ENCODE results near the gene PASD1. TPM values are rescaled to one million over a fixed set of nuclear protein-coding genes. Genes with fewer than 3 reads are reported as not detected.

The PASD1 gene
- total RNA-seq, 6 experiments from 2014 or later, result not detected

DNA sequence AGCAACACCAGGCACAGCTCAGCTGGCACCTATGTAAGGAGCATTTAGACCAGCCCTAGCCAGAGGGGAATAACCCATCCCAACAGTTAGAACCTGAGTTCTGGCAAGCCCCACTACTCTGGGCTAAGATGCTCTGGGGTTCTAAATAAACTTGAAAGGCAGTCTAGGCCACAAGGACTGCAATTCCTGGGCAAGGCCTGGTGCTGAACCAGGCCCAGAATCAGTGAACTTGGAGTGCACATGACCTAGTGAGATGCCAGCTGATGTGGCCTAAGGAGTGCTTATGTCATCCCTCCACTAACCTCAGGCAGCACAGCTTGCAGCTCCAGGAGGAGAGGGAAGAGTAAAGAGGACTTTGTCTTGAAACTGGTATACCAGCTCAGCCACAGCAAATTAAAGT lies 124.2 kb downstream of the PASD1 start:
- no peak for TF ChIP-seq POLR2A (IDR thresholded peaks at IDR 0.05)
- TF ChIP-seq, protein P1, sequence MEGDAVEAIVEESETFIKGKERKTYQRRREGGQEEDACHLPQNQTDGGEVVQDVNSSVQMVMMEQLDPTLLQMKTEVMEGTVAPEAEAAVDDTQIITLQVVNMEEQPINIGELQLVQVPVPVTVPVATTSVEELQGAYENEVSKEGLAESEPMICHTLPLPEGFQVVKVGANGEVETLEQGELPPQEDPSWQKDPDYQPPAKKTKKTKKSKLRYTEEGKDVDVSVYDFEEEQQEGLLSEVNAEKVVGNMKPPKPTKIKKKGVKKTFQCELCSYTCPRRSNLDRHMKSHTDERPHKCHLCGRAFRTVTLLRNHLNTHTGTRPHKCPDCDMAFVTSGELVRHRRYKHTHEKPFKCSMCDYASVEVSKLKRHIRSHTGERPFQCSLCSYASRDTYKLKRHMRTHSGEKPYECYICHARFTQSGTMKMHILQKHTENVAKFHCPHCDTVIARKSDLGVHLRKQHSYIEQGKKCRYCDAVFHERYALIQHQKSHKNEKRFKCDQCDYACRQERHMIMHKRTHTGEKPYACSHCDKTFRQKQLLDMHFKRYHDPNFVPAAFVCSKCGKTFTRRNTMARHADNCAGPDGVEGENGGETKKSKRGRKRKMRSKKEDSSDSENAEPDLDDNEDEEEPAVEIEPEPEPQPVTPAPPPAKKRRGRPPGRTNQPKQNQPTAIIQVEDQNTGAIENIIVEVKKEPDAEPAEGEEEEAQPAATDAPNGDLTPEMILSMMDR (IDR thresholded peaks at IDR 0.05), result no peak
- DNase-seq (no peak), ATAC-seq (no peak)
- Histone ChIP-seq H3K9me3 (no peaks in the 10 kb centered on the region), H3K4me3 (no peak overlapping the region), H3K4me1 (no peaks in the 10 kb centered on the region), H3K27me3 (no peaks in the 10 kb centered on the region), H3K27ac (no peak overlapping the region), H3K36me3 (no peaks in the 10 kb centered on the region)
- intact Hi-C loops (cut with DNase I), result no loop called here

DNA sequence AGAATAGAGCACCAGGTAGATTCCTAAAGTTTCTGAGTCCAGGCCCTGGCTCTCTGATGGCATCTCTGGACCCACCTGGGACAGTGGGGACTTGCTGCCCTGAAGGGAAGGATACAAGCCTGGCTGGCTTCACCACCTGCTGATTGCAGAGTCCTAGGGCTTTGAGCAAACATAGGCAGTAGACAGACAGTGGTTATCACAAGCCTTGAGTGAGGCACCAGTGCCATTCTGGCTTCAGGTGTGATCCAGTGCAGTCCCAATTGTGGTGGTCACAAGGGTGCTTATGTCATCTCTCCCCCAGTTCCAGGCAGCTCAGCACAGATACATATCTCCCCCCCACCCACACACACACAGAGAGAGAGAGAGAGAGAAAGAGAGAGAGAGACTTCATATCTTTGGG lies 125.2 kb downstream of the PASD1 start:
- no peak for TF ChIP-seq POLR2A (IDR thresholded peaks at IDR 0.05)
- TF ChIP-seq, protein P1 (IDR thresholded peaks at IDR 0.05), result no peak
- ATAC-seq, result no peak

DNA sequence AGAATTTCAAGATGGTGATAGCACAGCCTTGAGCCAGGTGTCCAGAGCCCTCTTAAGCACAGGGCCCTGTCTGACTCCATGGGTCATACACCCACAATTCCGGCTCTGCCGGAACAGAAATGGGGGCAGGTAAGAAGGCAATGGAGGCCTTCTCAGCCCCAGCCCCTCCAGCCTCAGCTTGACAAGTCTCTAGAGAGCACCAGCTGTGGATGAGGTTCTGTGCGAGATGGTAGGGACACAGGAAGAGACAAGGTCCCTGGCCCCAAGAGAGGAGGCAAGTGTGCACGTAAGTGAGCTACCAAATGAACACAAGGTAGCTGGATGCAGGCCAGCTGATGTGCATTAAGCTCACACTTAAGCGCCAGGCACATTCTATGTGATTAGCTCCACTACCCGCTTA lies 129.3 kb downstream of the PASD1 start:
- ATAC-seq, result no peak
- TF ChIP-seq, protein P1 (IDR thresholded peaks at IDR 0.05), result no peak
- no peak for TF ChIP-seq POLR2A (IDR thresholded peaks at IDR 0.05)
- Histone ChIP-seq H3K27ac (no peak overlapping the region), H3K4me1 (no peaks in the 10 kb centered on the region), H3K9me3 (no peaks in the 10 kb centered on the region), H3K27me3 (no peaks in the 10 kb centered on the region), H3K4me3 (no peak overlapping the region), H3K36me3 (no peaks in the 10 kb centered on the region)
- WGBS (ENCODE audit: insufficient coverage, low coverage, low lambda C conversion rate, missing lambda C conversion rate), result 70% methylated on average over 3 of the region's 6 CpGs
- no peak for DNase-seq
- intact Hi-C loops (cut with DNase I), result no loop called here

More for the DNA sequence above, 125.2 kb downstream of the PASD1 start:
- Histone ChIP-seq H3K4me3 (no peak overlapping the region), H3K36me3 (no peaks in the 10 kb centered on the region), H3K4me1 (no peaks in the 10 kb centered on the region), H3K9me3 (no peaks in the 10 kb centered on the region), H3K27ac (no peak overlapping the region), H3K27me3 (no peaks in the 10 kb centered on the region)
- intact Hi-C loops (cut with DNase I), result no loop called here
- no peak for DNase-seq

DNA sequence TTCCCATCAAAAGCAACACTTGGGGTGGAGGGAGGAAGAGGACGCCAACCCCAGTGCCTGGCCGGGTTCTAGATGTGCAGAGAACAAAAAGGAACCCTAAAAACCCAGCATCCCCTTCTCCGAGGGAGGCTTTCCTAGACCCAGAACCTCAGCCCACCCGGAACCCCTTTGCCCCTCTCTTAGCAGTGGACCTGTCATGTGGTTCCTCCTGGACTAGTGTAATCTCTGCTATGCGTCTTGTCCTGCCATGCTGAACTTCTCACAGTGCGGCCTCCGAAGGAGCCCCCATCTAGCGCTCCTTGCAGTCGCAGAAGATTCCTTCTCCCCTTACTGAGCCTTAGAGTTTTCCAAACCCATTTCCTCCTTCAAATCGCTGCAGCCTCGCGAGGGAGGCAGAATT lies 130.6 kb downstream of the PASD1 start:
- Histone ChIP-seq H3K27ac (no peak overlapping the region), H3K36me3 (no peaks in the 10 kb centered on the region), H3K27me3 (no peaks in the 10 kb centered on the region), H3K9me3 (no peaks in the 10 kb centered on the region), H3K4me1 (no peaks in the 10 kb centered on the region), H3K4me3 (no peak overlapping the region)
- WGBS (ENCODE audit: insufficient coverage, low coverage, low lambda C conversion rate, missing lambda C conversion rate), result 52% methylated on average over 10 of the region's 12 CpGs
- no peak for ATAC-seq
- no peak for DNase-seq
- TF ChIP-seq, protein P1 (IDR thresholded peaks at IDR 0.05), result no peak
- TF ChIP-seq POLR2A (IDR thresholded peaks at IDR 0.05), result no peak
- intact Hi-C loops (cut with DNase I), result no loop called here
